ENCODE measurements around the gene NINL.
A peak's percentile ranks its signal among the peaks of the same experiment; 100 is the strongest.
"Not testable (repeated sequence)": the region's sequence is repeated elsewhere in the genome, so short reads cannot be mapped to it uniquely, and the experiment has no call there.

NINL gene

GRCh38 chr20:25584905-25585704 lies at the start of gene NINL:
TSS of gene NINL (minus strand) at chr20:25585531. CDS start at chr20:25526587, 58,944 bp downstream.
- H3K27ac Mint-ChIP-seq = no peak within 1 kb of the TSS
- H3K36me3 Mint-ChIP-seq = peaks cover 4% of the 10 kb centered on the region
- H3K9me3 Mint-ChIP-seq = peaks cover 2% of the 10 kb centered on the region
- CTCF ChIA-PET = no interaction called here
- H3K27me3 Mint-ChIP-seq = peaks cover 19% of the 10 kb centered on the region
- DNase-seq = peak; percentile 71
- H3K4me3 Mint-ChIP-seq = peak within 1 kb of the TSS; percentile 73
- peaks cover 12% of the 10 kb centered on the region for H3K4me1 Mint-ChIP-seq

DNA sequence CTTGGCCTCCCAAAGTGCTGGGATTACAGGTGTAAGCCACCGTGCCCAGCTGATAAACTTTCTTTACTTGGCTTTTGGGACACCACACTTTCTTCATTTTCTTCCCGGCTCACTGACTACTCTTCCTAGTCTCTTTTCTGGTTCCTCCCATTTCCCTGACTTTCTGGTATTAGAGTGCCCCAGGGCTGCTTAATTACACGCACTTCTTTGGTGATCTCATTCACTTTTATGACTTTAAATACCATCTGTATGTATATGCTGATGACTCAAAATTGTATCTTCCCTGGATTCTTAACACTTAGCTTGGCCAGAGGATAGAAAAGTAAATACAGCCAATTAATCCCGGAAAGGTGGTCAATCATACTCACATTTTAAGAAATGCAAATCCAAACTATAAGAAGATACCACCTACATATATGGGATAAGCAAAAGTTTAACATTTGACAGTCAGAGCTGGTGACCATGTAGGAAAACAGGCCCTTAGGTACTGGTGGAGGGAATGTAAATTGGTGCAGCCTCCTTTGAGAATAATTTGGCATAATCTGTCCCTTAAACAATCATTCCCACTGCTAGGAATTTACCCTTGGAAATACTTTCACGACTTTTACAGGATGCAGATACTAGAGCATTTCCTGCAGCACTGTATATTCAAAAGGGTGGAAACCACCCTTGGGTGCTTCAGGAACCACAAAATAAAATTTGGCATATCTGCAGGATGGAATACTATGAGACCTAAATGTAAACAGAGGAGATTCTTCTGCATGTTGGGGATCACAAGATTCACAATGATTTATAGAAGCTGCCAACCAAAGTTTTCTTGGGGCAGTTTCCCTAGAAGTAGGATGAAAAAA lies 47.8 kb upstream of the NINL start:
- Mint-ChIP-seq H3K36me3 (peaks cover 30% of the 10 kb centered on the region), H3K4me1 (peaks cover 3% of the 10 kb centered on the region), H3K4me3 (no peak overlapping the region), H3K9me3 (peaks cover 28% of the 10 kb centered on the region), H3K27ac (no peak overlapping the region), H3K27me3 (no peaks in the 10 kb centered on the region)
- CTCF ChIA-PET = no interaction called here
- DNase-seq = no peak

DNA sequence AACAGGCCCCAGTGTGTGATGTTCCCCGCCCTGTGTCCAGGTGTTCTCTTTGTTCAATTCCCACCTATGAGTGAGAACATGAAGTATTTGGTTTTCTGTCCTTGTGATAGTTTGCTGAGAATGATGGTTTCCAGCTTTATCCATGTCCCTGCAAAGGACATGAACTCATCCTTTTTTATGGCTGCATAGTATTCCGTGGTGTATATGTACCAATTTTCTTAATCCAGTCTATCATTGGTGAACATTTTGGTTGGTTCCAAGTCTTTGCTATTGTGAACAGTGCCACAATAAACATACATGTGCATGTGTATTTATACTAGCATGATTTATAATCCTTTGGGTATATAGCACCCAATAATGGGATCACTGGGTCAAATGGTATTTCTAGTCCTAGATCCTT lies 45.3 kb upstream of the NINL start:
- Mint-ChIP-seq H3K9me3 (peaks cover 22% of the 10 kb centered on the region), H3K36me3 (peaks cover 23% of the 10 kb centered on the region)
- H3K4me1 Mint-ChIP-seq, H3K27ac Mint-ChIP-seq, H3K4me3 Mint-ChIP-seq, H3K27me3 Mint-ChIP-seq, CTCF ChIA-PET, DNase-seq: not testable (repeated sequence)

- H3K4me1 Mint-ChIP-seq = peaks cover 3% of the 10 kb centered on the region
- H3K27ac Mint-ChIP-seq = no peak overlapping the region
- H3K4me3 Mint-ChIP-seq = no peak overlapping the region
- H3K36me3 Mint-ChIP-seq = peaks cover 17% of the 10 kb centered on the region
- CTCF ChIA-PET = no interaction called here
- peaks cover 22% of the 10 kb centered on the region for H3K9me3 Mint-ChIP-seq
- no peaks in the 10 kb centered on the region for H3K27me3 Mint-ChIP-seq
- no peak for DNase-seq
Measured at GRCh38 chr20:25629816-25630499, 44.6 kb upstream of the NINL start.

GRCh38 chr20:25626779-25627178 lies 41.4 kb upstream of the NINL start:
- peaks cover 14% of the 10 kb centered on the region for H3K36me3 Mint-ChIP-seq
- no peak overlapping the region for H3K4me3 Mint-ChIP-seq
- DNase-seq = no peak
- H3K27ac Mint-ChIP-seq = no peak overlapping the region
- H3K27me3 Mint-ChIP-seq = peaks cover 5% of the 10 kb centered on the region
- CTCF ChIA-PET = no interaction called here
- H3K4me1 Mint-ChIP-seq = peaks cover 21% of the 10 kb centered on the region
- peaks cover 20% of the 10 kb centered on the region for H3K9me3 Mint-ChIP-seq

- Mint-ChIP-seq H3K4me3 (peak overlapping the region; percentile 93), H3K9me3 (peaks cover 13% of the 10 kb centered on the region), H3K36me3 (peaks cover 12% of the 10 kb centered on the region), H3K27me3 (peaks cover 5% of the 10 kb centered on the region), H3K4me1 (peaks cover 32% of the 10 kb centered on the region), H3K27ac (peak overlapping the region; percentile 95)
- DNase-seq = no peak
- CTCF ChIA-PET = no interaction called here
Measured at GRCh38 chr20:25624500-25624939, 39.2 kb upstream of the NINL start.

DNA sequence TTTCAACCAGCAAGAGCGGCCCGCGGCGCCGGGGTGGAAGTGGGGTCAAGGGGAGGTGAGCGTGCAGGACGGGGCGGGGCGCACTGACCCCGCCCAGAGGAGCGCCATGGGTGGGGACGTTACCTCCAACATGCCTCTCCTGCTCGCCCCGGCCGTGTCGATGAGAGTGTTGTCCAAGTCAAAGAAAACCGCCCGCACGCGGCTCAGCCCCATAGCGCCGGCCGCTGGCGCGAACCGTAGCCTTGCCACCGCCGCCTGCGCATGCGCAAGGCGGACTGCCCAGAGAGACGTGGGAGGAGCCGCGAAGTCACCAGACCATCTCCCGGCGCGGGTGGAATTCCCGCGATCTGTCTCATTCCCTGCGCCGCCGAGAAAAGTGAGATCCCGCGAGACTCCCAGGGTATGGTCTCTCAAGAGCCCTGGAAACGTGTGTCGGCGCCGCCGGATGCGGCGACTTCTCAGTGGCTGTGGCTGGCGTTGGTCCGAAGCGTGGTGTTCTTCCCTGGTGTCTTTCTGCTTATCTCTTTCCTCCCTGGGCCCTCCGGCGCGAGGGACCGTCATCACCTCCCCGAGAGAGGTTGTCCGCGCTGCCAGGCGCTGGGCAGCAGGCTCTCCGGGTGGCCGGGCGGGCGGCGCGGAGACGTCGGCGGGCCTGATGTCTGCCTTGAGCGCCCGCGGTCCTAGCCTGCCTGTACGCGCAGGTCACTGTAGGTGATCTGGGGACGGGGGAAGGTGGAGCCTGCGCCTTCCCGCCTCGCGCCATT lies 38.6 kb upstream of the NINL start, which contains the start of gene NANP:
Gene NANP, minus strand, starts transcription at position 279 of the 764 bp plus-strand sequence. Its CDS starts 66 bp downstream, at position 213.
- CTCF ChIA-PET = no interaction called here
- Mint-ChIP-seq H3K27me3 (peaks cover 5% of the 10 kb centered on the region), H3K4me3 (peak within 1 kb of the TSS; percentile 93), H3K27ac (peak within 1 kb of the TSS; percentile 95), H3K9me3 (peaks cover 13% of the 10 kb centered on the region), H3K4me1 (peaks cover 34% of the 10 kb centered on the region), H3K36me3 (peaks cover 12% of the 10 kb centered on the region)
- peak; percentile 93 for DNase-seq

- Mint-ChIP-seq H3K27me3 (peaks cover 5% of the 10 kb centered on the region), H3K9me3 (peaks cover 10% of the 10 kb centered on the region), H3K36me3 (peaks cover 11% of the 10 kb centered on the region), H3K4me3 (peak overlapping the region; percentile 93), H3K27ac (peak overlapping the region; percentile 95), H3K4me1 (peaks cover 34% of the 10 kb centered on the region)
- DNase-seq = peak; percentile 52
- CTCF ChIA-PET = no interaction called here
Measured at GRCh38 chr20:25623225-25623735, 37.9 kb upstream of the NINL start.

DNA sequence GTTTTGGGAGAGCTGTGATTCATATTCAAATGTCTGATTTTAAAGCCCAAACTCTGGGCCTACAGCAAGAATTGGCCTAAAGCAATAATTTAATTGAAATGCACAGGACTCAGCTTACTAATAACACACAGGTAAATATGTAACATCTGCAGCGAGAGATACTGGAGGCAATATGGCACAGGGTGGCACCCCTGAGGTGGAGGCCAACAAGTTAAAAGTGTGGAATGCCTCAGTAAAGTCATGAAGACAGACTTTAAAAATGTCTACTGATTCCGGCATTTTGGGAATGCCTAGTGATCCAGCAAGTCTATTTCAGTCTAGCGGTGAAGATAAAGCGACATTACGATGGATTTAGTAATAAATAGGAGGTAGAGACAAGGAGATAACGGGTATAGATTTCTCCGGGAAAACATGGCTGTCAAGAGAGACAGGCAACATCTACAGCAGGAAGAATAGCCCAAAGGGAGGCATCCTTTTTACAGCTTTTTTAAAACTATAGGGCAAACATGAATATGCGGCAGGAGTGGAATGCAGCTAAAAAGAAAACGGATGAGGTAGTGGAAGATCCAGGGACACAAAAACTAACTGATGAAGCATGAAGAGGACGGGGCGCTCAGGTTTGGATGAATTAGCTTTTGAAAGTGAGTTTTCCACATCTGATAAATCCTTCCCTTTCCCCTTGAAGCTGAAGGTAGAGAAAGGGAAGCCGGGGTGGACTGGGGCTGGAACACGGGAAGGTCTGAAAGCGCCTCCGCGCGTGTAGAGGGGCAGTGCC lies 37.3 kb upstream of the NINL start:
- Mint-ChIP-seq H3K9me3 (peaks cover 6% of the 10 kb centered on the region), H3K27me3 (peaks cover 5% of the 10 kb centered on the region), H3K4me1 (peaks cover 34% of the 10 kb centered on the region), H3K4me3 (peak overlapping the region; percentile 93), H3K27ac (peak overlapping the region; percentile 79), H3K36me3 (peaks cover 7% of the 10 kb centered on the region)
- CTCF ChIA-PET = no interaction called here
- no peak for DNase-seq

DNA sequence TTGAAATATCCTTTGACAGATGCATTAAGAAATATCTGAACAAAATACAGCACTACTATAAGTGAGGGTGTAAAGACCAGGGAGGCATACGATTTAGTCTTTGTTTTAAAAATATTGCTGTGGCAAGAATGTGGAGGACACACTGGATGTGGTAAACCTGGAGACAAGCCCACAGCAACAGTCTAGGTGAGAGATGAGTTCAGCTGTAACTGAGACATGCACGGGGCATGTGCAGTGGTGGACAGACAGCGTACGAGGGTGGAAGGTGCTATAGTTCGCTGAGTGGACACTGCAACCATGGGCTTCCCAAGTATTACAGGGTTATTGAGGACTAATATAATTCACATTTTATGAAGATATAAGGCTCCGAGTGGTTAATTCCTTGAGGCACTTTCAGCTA lies 36.7 kb upstream of the NINL start:
- H3K27ac Mint-ChIP-seq = no peak overlapping the region
- peaks cover 3% of the 10 kb centered on the region for H3K9me3 Mint-ChIP-seq
- peaks cover 34% of the 10 kb centered on the region for H3K4me1 Mint-ChIP-seq
- no peak for DNase-seq
- peaks cover 7% of the 10 kb centered on the region for H3K36me3 Mint-ChIP-seq
- CTCF ChIA-PET = no interaction called here
- H3K27me3 Mint-ChIP-seq = peaks cover 5% of the 10 kb centered on the region
- peak overlapping the region; percentile 93 for H3K4me3 Mint-ChIP-seq

- Mint-ChIP-seq H3K4me1 (peaks cover 33% of the 10 kb centered on the region), H3K27me3 (peaks cover 5% of the 10 kb centered on the region), H3K36me3 (peaks cover 9% of the 10 kb centered on the region), H3K4me3 (no peak overlapping the region), H3K27ac (no peak overlapping the region), H3K9me3 (no peaks in the 10 kb centered on the region)
- CTCF ChIA-PET = no interaction called here
- no peak for DNase-seq
Measured at GRCh38 chr20:25619514-25619913, 34.2 kb upstream of the NINL start.

DNA sequence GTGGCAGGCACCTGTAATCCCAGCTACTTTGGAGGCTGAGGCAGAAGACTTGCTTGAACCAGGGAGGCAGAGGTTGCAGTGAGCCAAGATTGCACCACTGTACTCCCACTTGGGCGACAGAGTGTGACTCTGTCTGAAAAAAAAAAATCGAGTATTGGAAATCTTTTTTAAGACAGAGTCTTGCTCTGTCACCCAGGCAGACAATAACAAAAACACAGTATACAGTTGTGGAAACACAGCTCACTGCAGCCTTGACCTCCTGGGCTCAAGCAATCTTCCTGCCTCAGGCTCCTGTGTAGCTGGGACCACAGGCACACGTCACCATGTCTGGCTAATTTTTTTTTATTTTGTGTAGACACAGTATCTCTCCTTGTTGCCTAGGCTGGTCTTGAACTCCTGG lies 23.4 kb upstream of the NINL start:
- Mint-ChIP-seq H3K9me3 (no peaks in the 10 kb centered on the region), H3K4me3 (no peak overlapping the region), H3K27ac (no peak overlapping the region), H3K4me1 (peaks cover 2% of the 10 kb centered on the region), H3K36me3 (peaks cover 8% of the 10 kb centered on the region), H3K27me3 (no peaks in the 10 kb centered on the region)
- DNase-seq = no peak
- CTCF ChIA-PET = no interaction called here

DNA sequence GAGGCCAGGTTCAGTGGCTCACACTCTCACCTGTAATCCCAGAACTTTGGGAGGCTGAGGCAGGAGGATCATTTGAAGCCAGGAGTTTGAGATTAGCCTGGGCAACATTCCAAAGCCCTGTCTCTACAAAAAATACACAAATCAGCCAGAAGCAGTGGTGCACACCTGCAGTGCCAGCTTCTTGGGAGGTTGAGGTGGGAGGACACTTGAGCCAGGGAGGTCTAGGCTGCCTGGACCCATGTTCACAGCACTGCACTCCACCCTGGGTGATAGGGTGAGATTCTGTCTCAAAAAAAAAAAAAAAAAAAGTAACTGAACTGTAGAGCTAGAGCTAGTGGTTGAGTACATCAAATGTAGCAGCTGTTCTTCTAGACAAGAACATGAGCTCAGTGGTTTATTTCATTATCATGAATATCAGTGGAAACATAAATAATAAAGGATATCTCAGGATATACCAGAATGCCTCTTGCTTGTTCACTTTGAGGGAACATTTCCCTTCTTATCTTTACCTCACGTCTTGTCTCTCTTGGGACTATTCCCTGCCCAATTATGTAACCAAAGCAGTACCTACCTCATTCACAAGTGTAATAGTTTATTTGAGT lies 20.9 kb upstream of the NINL start:
- Mint-ChIP-seq H3K4me3 (no peak overlapping the region), H3K27me3 (no peaks in the 10 kb centered on the region), H3K36me3 (peaks cover 2% of the 10 kb centered on the region), H3K27ac (no peak overlapping the region), H3K4me1 (peaks cover 2% of the 10 kb centered on the region), H3K9me3 (no peaks in the 10 kb centered on the region)
- CTCF ChIA-PET = no interaction called here
- DNase-seq = no peak

All from activated naive CD4-positive, alpha-beta T cell treated with anti-CD3 and anti-CD28 coated beads, Interleukin-2, amount 10 ng/mL, durations not matched to agents 7 days and 5 days (primary cell).